Mesenchymal stem cell (in vitro differentiated cells and primary cell): Measurements from ENCODE around the gene KRR1.

Experiments used
- DNase-seq: peaks from one replicate; pipeline ENCODE4 v3.0.0-alpha.2; 2013
- H2AFZ ChIP-seq: one replicate; pipeline ENCODE4 v1.6.1; 2013; ENCODE audit warnings: low read depth, mild to moderate bottlenecking, control low read depth, inconsistent platforms, low read length, moderate library complexity
- H2AK5ac ChIP-seq: 2 replicates; pipeline ENCODE4 v1.6.1; 2013; ENCODE audit warnings: low read length, moderate library complexity, mild to moderate bottlenecking, inconsistent platforms; ENCODE audit not compliant: severe bottlenecking
- H2BK120ac ChIP-seq: one replicate; pipeline ENCODE4 v1.6.1; 2013; ENCODE audit warnings: low read depth, mild to moderate bottlenecking, inconsistent platforms, low read length, moderate library complexity
- H2BK12ac ChIP-seq, 2 experiments: one replicate each; pipeline ENCODE4 v1.6.1; 2013; ENCODE audit warnings: inconsistent platforms in 2 of 2, low read length in 2 of 2, mild to moderate bottlenecking in 2 of 2, moderate library complexity in 2 of 2, control low read depth in 1 of 2
- H2BK15ac ChIP-seq: one replicate; pipeline ENCODE4 v1.6.1; 2013; ENCODE audit warnings: mild to moderate bottlenecking, low read depth, inconsistent platforms; ENCODE audit not compliant: poor library complexity, severe bottlenecking
- H2BK5ac ChIP-seq: 2 replicates; pipeline ENCODE4 v1.6.1; 2013; ENCODE audit warnings: low read depth, mild to moderate bottlenecking, low read length, control low read depth, inconsistent platforms; ENCODE audit not compliant: poor library complexity, severe bottlenecking
- H3K14ac ChIP-seq, 2 experiments: one replicate each; pipeline ENCODE4 v1.6.1; 2013; ENCODE audit warnings: inconsistent platforms in 2 of 2, low read length in 2 of 2, control low read depth in 1 of 2, mild to moderate bottlenecking in 1 of 2, moderate library complexity in 1 of 2
- H3K18ac ChIP-seq, 2 experiments: one replicate each; pipeline ENCODE4 v1.6.1; 2013; ENCODE audit warnings: inconsistent platforms in 2 of 2, low read length in 2 of 2, control low read depth in 1 of 2, low read depth in 1 of 2, mild to moderate bottlenecking in 1 of 2
- H3K23ac ChIP-seq, 2 experiments: one replicate each; pipeline ENCODE4 v1.6.1; 2013; ENCODE audit warnings: inconsistent platforms in 2 of 2, low read length in 2 of 2, mild to moderate bottlenecking in 2 of 2, moderate library complexity in 2 of 2, control low read depth in 1 of 2
- H3K27ac ChIP-seq: 2 replicates; pipeline ENCODE4 v1.5.1; 2013; ENCODE audit warnings: mild to moderate bottlenecking, moderate library complexity, low read length, control low read depth, inconsistent platforms; ENCODE audit not compliant: poor library complexity, severe bottlenecking
- H3K27me3 ChIP-seq, 2 experiments: 2 replicates each; pipeline versions ENCODE4 v1.6.1 to v1.7.0; 2013; ENCODE audit warnings: low read length in 2 of 2, mild to moderate bottlenecking in 2 of 2, moderate library complexity in 2 of 2, control low read depth in 1 of 2, inconsistent platforms in 1 of 2; ENCODE audit not compliant: control insufficient read depth in 1 of 2, insufficient read depth in 1 of 2
- H3K36me3 ChIP-seq, 2 experiments: 2 replicates each; pipeline versions ENCODE4 v1.6.1 to v1.7.0; 2013; ENCODE audit warnings: low read length in 2 of 2, control low read depth in 1 of 2, inconsistent platforms in 1 of 2, low read depth in 1 of 2, mild to moderate bottlenecking in 1 of 2; ENCODE audit not compliant: insufficient read depth in 2 of 2, control insufficient read depth in 1 of 2
- H3K4ac ChIP-seq, 2 experiments: one replicate each; pipeline ENCODE4 v1.6.1; 2013; ENCODE audit warnings: inconsistent platforms in 2 of 2, low read length in 2 of 2, mild to moderate bottlenecking in 2 of 2, moderate library complexity in 2 of 2, control low read depth in 1 of 2, low read depth in 1 of 2
- H3K4me1 ChIP-seq: 2 replicates; pipeline ENCODE4 v1.6.1; 2013; ENCODE audit warnings: low read depth, low read length, control low read depth; ENCODE audit not compliant: control insufficient read depth, insufficient read depth
- H3K4me2 ChIP-seq: 2 replicates; pipeline ENCODE4 v1.6.1; 2013; ENCODE audit warnings: low read length, mild to moderate bottlenecking, inconsistent platforms; ENCODE audit not compliant: poor library complexity, severe bottlenecking
- H3K4me3 ChIP-seq, 2 experiments: 2 replicates each; pipeline versions ENCODE4 v1.5.1 to v1.7.0; 2013; ENCODE audit warnings: low read length in 2 of 2, mild to moderate bottlenecking in 2 of 2, control low read depth in 1 of 2, low read depth in 1 of 2; ENCODE audit not compliant: insufficient read depth in 1 of 2
- H3K79me1 ChIP-seq: replicated peaks from 2 replicates; pipeline ENCODE4 v1.6.1; 2013; ENCODE audit warnings: mild to moderate bottlenecking, control low read depth, low read length, inconsistent platforms; ENCODE audit not compliant: poor library complexity, severe bottlenecking
- H3K9ac ChIP-seq: 2 replicates; pipeline ENCODE4 v1.7.0; 2013; ENCODE audit warnings: mild to moderate bottlenecking, low read length, moderate library complexity
- H3K9me3 ChIP-seq: 2 replicates; pipeline ENCODE4 v1.7.0; 2013; ENCODE audit warnings: mild to moderate bottlenecking, low read length; ENCODE audit not compliant: control insufficient read depth
- H4K8ac ChIP-seq: one replicate; pipeline ENCODE4 v1.6.1; 2013; ENCODE audit warnings: inconsistent platforms, mild to moderate bottlenecking, low read length, moderate library complexity
- H4K91ac ChIP-seq: one replicate; pipeline ENCODE4 v1.6.1; 2013; ENCODE audit warnings: mild to moderate bottlenecking, low read length, inconsistent platforms
- WGBS: methylation state at CpG from one replicate; pipeline ENCODE4 v1.1.7; 2013; ENCODE audit warnings: mixed read lengths; 5-methylcytosine and 5-hydroxymethylcytosine counted together

The KRR1 gene

GRCh38 chr12:75483431-75483830, 28.0 kb downstream of the KRR1 start:
- H3K27me3 ChIP-seq = no peaks in the 10 kb centered on the region
- no peaks in the 10 kb centered on the region for H3K9me3 ChIP-seq
- H2BK120ac ChIP-seq = no peak overlapping the region
- DNase-seq = no peak
- H2AK5ac ChIP-seq = no peak overlapping the region
- H2AFZ ChIP-seq = no peak overlapping the region
- H3K14ac ChIP-seq = no peak overlapping the region
- 66% methylated on average over 2 of the region's 2 CpGs for WGBS
- peak overlapping the region; percentile 48 for H3K4me2 ChIP-seq
- no peak overlapping the region for H4K91ac ChIP-seq
- H3K23ac ChIP-seq = no peak overlapping the region
- H3K9ac ChIP-seq = peak overlapping the region; percentile 96
- H4K8ac ChIP-seq = no peak overlapping the region
- no peak overlapping the region for H3K18ac ChIP-seq
- H2BK5ac ChIP-seq = no peak overlapping the region
- H2BK12ac ChIP-seq = no peak overlapping the region
- H3K79me1 ChIP-seq = peaks cover 8% of the 10 kb centered on the region
- H3K4me3 ChIP-seq = peak overlapping the region in 1 of 2 experiments; percentile 87
- no peak overlapping the region for H2BK15ac ChIP-seq
- H3K27ac ChIP-seq = peak overlapping the region; percentile 17
- H3K4me1 ChIP-seq = peaks cover 4% of the 10 kb centered on the region
- H3K36me3 ChIP-seq = peaks cover 8 to 21% of the 10 kb centered on the region in 2 experiments
- H3K4ac ChIP-seq = no peak overlapping the region

DNA sequence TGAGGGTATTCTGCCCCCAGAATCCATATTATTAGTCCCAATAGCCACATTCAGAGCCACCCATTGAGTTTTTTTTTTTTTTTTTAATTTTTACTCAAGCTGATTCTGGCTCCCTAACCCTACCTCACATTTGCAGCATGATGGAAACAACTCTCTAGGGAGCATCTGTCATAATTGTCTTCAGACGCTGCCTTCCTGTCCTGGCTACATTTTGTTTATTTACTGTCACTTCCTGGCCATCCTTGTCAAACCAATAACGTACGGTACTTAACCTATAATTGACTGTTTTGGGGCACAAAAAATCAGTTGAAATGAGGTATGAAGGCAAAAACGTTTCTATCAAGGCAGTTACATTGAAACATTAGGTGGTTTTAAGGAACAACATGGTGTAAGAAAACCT, 28.8 kb downstream of the KRR1 start:
- 9% methylated on average over 1 of the region's 4 CpGs for WGBS

DNA sequence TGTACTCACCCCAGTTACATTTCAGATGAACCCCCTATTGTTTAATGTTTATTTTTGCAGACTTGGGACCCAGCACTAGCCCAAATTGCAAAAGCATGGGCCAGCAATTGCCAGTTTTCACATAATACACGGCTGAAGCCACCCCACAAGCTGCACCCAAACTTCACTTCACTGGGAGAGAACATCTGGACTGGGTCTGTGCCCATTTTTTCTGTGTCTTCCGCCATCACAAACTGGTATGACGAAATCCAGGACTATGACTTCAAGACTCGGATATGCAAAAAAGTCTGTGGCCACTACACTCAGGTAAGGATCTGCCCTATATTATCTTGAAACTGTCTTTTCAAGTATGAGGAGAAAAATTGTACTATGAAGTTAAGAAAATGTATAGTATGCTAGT, 29.6 kb downstream of the KRR1 start:
- peaks cover 1% of the 10 kb centered on the region for H3K79me1 ChIP-seq
- H2BK5ac ChIP-seq = no peak overlapping the region
- no peak overlapping the region for H2AFZ ChIP-seq
- no peak overlapping the region for H2BK120ac ChIP-seq
- no peaks in the 10 kb centered on the region for H3K9me3 ChIP-seq
- H3K4me2 ChIP-seq = peak overlapping the region; percentile 73
- no peak overlapping the region for H3K23ac ChIP-seq
- peak overlapping the region in 1 of 2 experiments; percentile 7 for H3K4ac ChIP-seq
- peak overlapping the region; percentile 39 to 87 for H3K4me3 ChIP-seq
- H3K18ac ChIP-seq = peak overlapping the region; percentile 40 to 43
- H3K9ac ChIP-seq = peak overlapping the region; percentile 96
- no peak overlapping the region for H2BK15ac ChIP-seq
- H3K27me3 ChIP-seq = no peaks in the 10 kb centered on the region
- peak overlapping the region; percentile 93 for H3K27ac ChIP-seq
- 67% methylated on average over 3 of the region's 4 CpGs for WGBS
- peaks cover 3% of the 10 kb centered on the region for H3K4me1 ChIP-seq
- peak overlapping the region in 1 of 2 experiments; percentile 47 for H2BK12ac ChIP-seq
- peak overlapping the region; percentile 21 for H2AK5ac ChIP-seq
- peak; percentile 60 for DNase-seq
- no peak overlapping the region for H4K8ac ChIP-seq
- H3K14ac ChIP-seq = no peak overlapping the region
- peaks cover 0 to 11% of the 10 kb centered on the region in 2 experiments for H3K36me3 ChIP-seq
- no peak overlapping the region for H4K91ac ChIP-seq

More for the DNA sequence above, 28.8 kb downstream of the KRR1 start:
- no peaks in the 10 kb centered on the region for H3K9me3 ChIP-seq
- peak; percentile 34 for DNase-seq
- peaks cover 3% of the 10 kb centered on the region for H3K4me1 ChIP-seq
- H2AK5ac ChIP-seq = no peak overlapping the region
- peak overlapping the region in 1 of 2 experiments; percentile 47 for H3K4ac ChIP-seq
- peak overlapping the region in 1 of 2 experiments; percentile 59 for H2BK12ac ChIP-seq
- no peak overlapping the region for H2BK5ac ChIP-seq
- no peak overlapping the region for H3K14ac ChIP-seq
- peak overlapping the region; percentile 96 for H3K9ac ChIP-seq
- peak overlapping the region; percentile 84 for H3K4me2 ChIP-seq
- H2BK120ac ChIP-seq = no peak overlapping the region
- no peaks in the 10 kb centered on the region for H3K27me3 ChIP-seq
- peak overlapping the region in 1 of 2 experiments; percentile 87 for H3K4me3 ChIP-seq
- peak overlapping the region; percentile 39 for H2AFZ ChIP-seq
- no peak overlapping the region for H2BK15ac ChIP-seq
- H4K8ac ChIP-seq = peak overlapping the region; percentile 75
- H3K27ac ChIP-seq = peak overlapping the region; percentile 45
- H4K91ac ChIP-seq = no peak overlapping the region
- H3K18ac ChIP-seq = no peak overlapping the region
- peaks cover 4 to 20% of the 10 kb centered on the region in 2 experiments for H3K36me3 ChIP-seq
- H3K79me1 ChIP-seq = peaks cover 6% of the 10 kb centered on the region
- no peak overlapping the region for H3K23ac ChIP-seq

DNA sequence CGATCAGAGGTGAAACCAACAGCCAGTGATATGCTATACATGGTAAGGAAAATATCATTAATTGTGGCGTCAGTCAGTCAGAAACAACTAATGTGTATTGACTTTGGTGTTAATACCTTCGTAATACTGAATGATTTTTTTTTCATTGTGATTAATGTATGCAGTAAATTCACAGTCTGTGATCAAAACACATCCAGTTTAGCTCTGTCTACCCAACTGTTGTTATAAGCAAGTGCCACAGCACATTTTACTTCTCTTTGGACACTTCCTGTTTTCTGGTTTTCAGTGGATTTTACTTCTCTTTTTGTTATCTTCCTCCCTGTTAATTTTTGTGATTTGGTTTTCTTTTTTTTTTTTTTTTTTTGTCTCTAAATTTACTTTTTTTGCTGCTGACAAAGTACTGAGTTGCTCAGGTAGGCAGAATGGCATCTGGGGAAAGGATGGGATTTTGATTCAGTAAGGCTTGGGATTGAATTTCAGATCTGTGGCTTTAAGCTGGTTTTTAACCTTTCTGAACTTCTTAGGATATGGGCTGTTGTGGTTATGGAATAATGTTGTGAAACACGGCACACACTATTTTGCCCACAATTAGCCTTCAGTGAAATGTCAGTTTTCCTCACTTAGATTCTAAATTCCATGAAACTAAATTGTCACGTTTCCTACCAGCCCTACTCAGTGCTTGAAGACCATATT, 30.2 kb downstream of the KRR1 start:
- Histone ChIP-seq H3K79me1 (no peaks in the 10 kb centered on the region), H3K23ac (no peak overlapping the region)

More for the DNA sequence above, 30.2 kb downstream of the KRR1 start:
- Histone ChIP-seq H3K9me3 (no peaks in the 10 kb centered on the region), H3K27ac (peak overlapping the region; percentile 93), H3K4me1 (peaks cover 3% of the 10 kb centered on the region), H2BK120ac (no peak overlapping the region), H3K4ac (no peak overlapping the region), H3K18ac (peak overlapping the region in 1 of 2 experiments; percentile 83), H3K36me3 (peaks cover 0 to 8% of the 10 kb centered on the region in 2 experiments), H2AK5ac (no peak overlapping the region), H4K8ac (no peak overlapping the region), H3K9ac (peak overlapping the region; percentile 96), H3K14ac (no peak overlapping the region), H4K91ac (no peak overlapping the region), H2BK5ac (peak overlapping the region; percentile 53), H3K27me3 (no peaks in the 10 kb centered on the region), H2BK12ac (no peak overlapping the region), H3K4me2 (peak overlapping the region; percentile 73), H3K4me3 (peak overlapping the region; percentile 20 to 87), H2AFZ (no peak overlapping the region), H2BK15ac (no peak overlapping the region)
- peak; percentile 43 for DNase-seq
- 40% methylated on average over 4 of the region's 5 CpGs for WGBS
